ENCODE results near the gene ZBTB46.
A peak's percentile ranks its signal among the peaks of the same experiment; 100 is the strongest.
"Not testable (repeated sequence)": the region's sequence is repeated elsewhere in the genome, so short reads cannot be mapped to it uniquely, and the experiment has no call there.

Gene ZBTB46

DNA sequence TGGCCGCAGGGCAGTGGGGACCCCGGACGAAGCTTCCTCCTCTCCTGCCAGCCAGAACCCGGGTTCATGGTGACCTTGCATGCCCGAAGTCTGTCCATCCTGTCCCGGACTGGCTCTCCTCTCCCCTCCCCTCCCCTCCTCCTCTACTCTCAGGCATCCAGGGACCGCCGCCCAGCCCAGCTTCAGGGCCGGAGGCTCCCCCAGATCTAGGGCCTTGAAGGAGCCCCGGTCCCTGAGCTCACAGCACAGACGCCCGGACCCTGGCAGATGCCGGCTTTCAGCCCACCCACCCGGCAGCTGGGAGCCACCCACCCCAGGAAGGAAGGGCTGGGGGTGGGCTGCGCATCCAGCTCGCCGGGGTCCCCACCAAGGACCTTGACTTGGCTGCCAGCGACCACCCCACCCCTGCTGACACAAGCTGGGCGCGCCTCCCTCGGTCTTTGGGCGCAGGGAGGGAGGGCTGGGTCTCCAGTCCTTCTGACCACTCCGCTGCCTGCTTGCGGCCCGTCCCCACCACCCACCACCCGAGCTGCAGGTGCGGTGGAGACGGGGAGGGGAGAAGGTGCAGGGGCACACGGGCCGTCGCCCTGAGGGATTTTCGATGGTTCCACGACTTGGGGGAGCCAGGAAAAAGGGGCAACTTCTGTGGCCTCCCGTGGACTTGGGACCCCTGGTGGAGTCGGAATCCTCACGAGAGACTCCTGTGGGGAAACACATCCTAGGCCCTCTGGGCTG is 24.5 kb upstream of the ZBTB46 start:
- no peak overlapping the region for H3K9ac ChIP-seq (ENCODE audit: low read length)
- peaks cover 55% of the 10 kb centered on the region for H3K27me3 ChIP-seq (ENCODE audit: control insufficient read depth, insufficient read depth, low read length)
- no peak overlapping the region for H3K4me3 ChIP-seq (ENCODE audit: low read length)
- peaks cover 31% of the 10 kb centered on the region for H3K4me1 ChIP-seq (ENCODE audit: control insufficient read depth, insufficient read depth, low read length)
- no peaks in the 10 kb centered on the region for H3K9me3 ChIP-seq (ENCODE audit: control insufficient read depth, low read length)
- no peaks in the 10 kb centered on the region for H3K36me3 ChIP-seq (ENCODE audit: control insufficient read depth, insufficient read depth, low read length)

DNA sequence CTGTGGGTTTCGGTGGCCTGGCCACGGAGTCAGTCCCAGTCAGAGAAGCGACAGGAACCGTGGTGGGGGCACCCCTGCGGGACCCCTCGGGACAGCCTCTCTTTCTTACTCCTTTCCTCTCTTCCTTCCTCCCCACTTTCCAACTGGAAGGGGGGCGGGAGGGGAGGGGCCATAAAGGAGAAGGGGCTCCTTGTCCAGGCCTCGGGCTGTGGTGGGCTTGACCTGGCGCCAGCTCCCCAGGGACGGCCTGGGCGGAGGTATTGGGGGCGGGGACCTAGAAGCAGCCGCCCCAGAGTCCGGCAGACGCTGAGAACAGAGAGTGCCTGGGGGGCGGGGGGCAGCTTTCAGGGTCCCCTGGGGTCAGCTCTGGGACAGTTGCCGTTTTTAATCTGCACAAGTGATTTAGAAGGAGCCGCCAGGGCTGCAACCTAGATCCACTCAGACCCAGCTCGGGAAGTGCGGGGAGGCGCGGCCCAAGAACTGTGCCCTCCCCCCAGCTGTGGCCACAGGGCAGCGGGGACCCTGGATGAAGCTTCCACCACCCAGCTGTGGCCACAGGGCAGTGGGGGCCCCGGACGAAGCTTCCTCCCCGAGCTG is 23.8 kb upstream of the ZBTB46 start:
- Histone ChIP-seq H3K27me3 (ENCODE audit: control insufficient read depth, insufficient read depth, low read length) (peaks cover 55% of the 10 kb centered on the region), H3K9me3 (ENCODE audit: control insufficient read depth, low read length) (no peaks in the 10 kb centered on the region), H3K9ac (ENCODE audit: low read length) (peak overlapping the region; percentile 9), H3K4me3 (ENCODE audit: low read length) (no peak overlapping the region), H3K4me1 (ENCODE audit: control insufficient read depth, insufficient read depth, low read length) (peaks cover 31% of the 10 kb centered on the region), H3K36me3 (ENCODE audit: control insufficient read depth, insufficient read depth, low read length) (no peaks in the 10 kb centered on the region)

DNA sequence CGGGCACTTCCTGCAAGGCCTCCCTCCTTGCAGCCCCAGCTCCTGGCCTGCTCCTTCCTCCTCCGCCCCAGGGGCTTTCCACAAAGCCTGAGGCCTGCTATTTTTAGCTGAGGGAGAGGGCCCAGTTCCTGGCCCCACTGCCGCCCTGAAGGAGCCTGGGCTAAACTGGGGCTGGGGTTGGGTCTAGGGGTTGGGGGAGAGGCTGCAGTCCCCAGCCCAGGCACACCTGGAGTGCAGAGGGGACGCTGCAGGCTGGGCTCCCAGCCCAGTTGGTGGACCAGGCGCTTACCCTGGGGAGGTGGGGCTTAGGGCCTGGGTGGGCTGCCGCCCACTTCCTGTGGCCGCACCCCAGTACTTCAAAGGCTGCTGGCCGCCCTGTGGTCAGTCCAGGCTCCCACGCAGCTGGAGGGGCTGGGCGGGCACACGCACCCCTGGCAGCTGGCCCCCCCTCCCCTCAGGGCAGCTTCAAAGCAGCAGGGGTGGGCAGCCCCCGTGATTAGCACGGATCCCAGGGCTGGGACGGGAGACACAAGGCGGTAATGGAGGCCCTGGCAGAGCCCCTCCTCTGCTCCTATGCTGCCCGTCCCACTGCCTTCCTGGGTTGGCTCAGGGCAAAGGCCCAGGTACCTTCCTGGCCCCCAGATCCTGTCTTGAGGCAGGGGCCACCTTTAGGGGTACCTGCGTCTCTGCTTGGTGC is 23.2 kb upstream of the ZBTB46 start:
- H3K27me3 ChIP-seq (ENCODE audit: control insufficient read depth, insufficient read depth, low read length) = peaks cover 55% of the 10 kb centered on the region
- H3K36me3 ChIP-seq (ENCODE audit: control insufficient read depth, insufficient read depth, low read length) = no peaks in the 10 kb centered on the region
- H3K9me3 ChIP-seq (ENCODE audit: control insufficient read depth, low read length) = no peaks in the 10 kb centered on the region
- H3K4me3 ChIP-seq (ENCODE audit: low read length) = no peak overlapping the region
- H3K4me1 ChIP-seq (ENCODE audit: control insufficient read depth, insufficient read depth, low read length) = peaks cover 31% of the 10 kb centered on the region
- H3K9ac ChIP-seq (ENCODE audit: low read length) = peak overlapping the region; percentile 9

DNA sequence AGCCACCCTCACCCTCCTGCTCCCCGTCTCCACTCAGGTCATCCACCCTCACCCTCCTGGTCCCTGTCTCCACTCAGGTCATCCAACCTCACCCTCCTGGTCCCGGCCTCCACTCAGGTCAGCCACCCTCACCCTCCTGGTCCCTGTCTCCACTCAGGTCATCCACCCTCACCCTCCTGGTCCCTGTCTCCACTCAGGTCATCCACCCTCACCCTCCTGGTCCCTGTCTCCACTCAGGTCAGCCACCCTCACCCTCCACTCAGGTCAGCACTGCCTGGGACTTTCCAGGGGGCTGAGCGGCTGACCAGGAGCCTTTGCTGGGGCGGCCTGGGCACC is 22.6 kb upstream of the ZBTB46 start:
- H3K4me1 ChIP-seq (ENCODE audit: control insufficient read depth, insufficient read depth, low read length) = peaks cover 27% of the 10 kb centered on the region
- H3K36me3 ChIP-seq (ENCODE audit: control insufficient read depth, insufficient read depth, low read length); H3K4me3 ChIP-seq (ENCODE audit: low read length); H3K9me3 ChIP-seq (ENCODE audit: control insufficient read depth, low read length): not testable (repeated sequence)
- H3K9ac ChIP-seq (ENCODE audit: low read length) = peak overlapping the region; percentile 9
- H3K27me3 ChIP-seq (ENCODE audit: control insufficient read depth, insufficient read depth, low read length) = peaks cover 51% of the 10 kb centered on the region

DNA sequence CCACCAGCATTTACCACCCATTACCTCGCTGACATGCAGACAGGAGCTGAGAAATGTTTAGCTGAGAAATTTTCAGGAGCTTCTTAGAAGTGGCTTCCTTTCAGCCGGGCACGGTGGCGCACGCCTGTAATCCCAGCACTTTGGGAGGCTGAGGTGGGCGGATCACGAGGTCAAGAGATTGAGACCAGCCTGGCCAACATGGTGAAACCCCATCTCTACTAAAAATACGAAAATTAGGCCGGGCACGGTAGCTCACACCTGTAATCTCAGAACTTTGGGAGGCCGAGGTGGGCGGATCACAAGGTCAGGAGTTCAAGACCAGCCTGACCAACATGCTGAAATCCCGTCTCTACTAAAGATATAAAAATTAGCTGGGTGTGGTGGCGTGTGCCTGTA is 20.5 kb upstream of the ZBTB46 start:
- not testable (repeated sequence) for H3K9ac ChIP-seq (ENCODE audit: low read length); H3K36me3 ChIP-seq (ENCODE audit: control insufficient read depth, insufficient read depth, low read length); H3K4me3 ChIP-seq (ENCODE audit: low read length); H3K9me3 ChIP-seq (ENCODE audit: control insufficient read depth, low read length)
- peaks cover 15% of the 10 kb centered on the region for H3K4me1 ChIP-seq (ENCODE audit: control insufficient read depth, insufficient read depth, low read length)
- peaks cover 51% of the 10 kb centered on the region for H3K27me3 ChIP-seq (ENCODE audit: control insufficient read depth, insufficient read depth, low read length)

DNA sequence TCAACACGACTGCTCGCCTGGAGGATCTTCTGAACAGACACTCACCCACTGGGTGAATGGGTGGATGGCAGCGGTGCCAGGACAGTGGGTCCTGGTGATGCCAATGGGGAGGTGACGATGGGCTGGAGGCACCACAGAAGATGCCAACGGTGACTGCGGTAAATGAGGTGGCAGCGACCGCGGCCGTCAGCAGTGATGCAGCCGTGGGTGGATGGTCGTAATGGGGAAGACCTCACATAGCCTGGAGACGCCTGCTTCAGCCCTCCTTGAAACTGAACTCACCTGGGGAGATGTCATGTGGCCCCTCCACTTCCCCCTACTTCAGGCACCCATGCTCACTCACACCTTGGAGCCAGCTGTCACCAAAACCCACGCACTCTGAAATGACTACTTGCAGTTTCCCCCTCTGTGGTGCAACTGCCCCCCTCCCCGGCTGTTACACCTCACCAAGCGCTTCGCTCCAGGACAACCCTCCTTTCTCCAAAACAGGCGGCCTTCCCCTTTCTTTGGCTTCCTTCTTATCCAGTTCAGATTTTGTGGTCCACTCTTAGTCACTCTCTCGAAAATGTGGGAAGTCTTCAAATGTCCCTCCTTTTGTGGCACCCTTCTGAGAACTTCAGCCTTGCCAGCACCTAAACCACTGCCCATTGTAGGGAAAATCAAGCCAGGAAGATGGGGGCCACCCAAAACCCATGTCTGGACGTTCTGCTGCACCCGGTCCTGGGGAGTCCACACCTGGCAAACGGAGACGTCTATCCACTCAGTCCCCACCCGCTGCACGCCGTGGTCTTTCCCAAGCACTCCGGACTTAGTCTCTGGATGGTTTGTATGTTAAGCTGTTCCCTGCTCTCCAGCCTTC is 19.9 kb upstream of the ZBTB46 start:
- Histone ChIP-seq H3K27me3 (ENCODE audit: control insufficient read depth, insufficient read depth, low read length) (peaks cover 51% of the 10 kb centered on the region), H3K36me3 (ENCODE audit: control insufficient read depth, insufficient read depth, low read length) (no peaks in the 10 kb centered on the region), H3K4me3 (ENCODE audit: low read length) (no peak overlapping the region), H3K4me1 (ENCODE audit: control insufficient read depth, insufficient read depth, low read length) (peaks cover 15% of the 10 kb centered on the region), H3K9me3 (ENCODE audit: control insufficient read depth, low read length) (no peaks in the 10 kb centered on the region), H3K9ac (ENCODE audit: low read length) (no peak overlapping the region)

DNA sequence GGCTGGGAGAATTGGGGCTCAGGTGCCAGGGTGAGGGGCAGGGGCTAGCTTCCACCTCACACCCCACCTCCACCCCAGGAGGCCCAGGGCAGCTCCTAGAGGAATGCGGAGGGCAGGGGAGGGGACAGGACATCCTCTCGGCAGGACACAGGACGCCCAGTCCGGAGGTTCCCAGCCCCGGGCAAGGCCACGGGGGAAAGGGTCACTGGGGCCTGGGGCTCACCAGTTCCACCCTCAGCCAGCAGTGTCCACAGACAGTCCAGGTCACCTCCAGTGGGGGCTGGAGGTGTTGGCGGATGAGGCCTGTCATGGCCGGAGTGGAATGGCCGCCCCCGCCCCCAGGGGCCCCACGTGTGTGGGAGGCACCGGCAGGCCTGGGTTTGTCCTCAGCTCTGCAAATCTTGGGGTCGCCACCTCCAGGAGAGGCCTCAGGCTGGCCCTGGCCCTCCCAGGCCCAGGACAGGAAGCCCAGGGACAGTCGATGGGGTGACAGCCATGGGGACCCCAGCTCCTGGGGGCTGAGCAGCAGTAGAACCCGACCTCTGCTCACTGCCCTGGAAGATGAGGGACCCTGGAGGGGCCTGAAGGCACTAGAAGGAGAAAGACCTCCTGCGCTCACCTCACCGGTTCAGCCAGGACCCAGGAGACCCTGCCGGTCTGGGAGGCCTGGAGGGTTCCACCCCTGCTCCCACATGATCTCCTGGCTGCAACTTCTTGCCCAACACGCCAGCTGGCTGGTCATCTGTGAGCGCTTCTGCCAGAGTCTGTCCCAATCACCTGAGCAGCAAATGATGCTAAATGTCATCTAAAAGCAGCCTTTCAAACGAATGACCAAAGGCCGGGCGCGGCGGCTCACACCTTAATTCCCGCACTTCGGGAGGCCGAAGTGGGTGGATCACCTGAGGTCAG is 17.2 kb upstream of the ZBTB46 start:
- H3K36me3 ChIP-seq (ENCODE audit: control insufficient read depth, insufficient read depth, low read length) = no peaks in the 10 kb centered on the region
- peaks cover 46% of the 10 kb centered on the region for H3K27me3 ChIP-seq (ENCODE audit: control insufficient read depth, insufficient read depth, low read length)
- no peaks in the 10 kb centered on the region for H3K4me1 ChIP-seq (ENCODE audit: control insufficient read depth, insufficient read depth, low read length)
- no peaks in the 10 kb centered on the region for H3K9me3 ChIP-seq (ENCODE audit: control insufficient read depth, low read length)
- H3K9ac ChIP-seq (ENCODE audit: low read length) = no peak overlapping the region
- H3K4me3 ChIP-seq (ENCODE audit: low read length) = no peak overlapping the region

DNA sequence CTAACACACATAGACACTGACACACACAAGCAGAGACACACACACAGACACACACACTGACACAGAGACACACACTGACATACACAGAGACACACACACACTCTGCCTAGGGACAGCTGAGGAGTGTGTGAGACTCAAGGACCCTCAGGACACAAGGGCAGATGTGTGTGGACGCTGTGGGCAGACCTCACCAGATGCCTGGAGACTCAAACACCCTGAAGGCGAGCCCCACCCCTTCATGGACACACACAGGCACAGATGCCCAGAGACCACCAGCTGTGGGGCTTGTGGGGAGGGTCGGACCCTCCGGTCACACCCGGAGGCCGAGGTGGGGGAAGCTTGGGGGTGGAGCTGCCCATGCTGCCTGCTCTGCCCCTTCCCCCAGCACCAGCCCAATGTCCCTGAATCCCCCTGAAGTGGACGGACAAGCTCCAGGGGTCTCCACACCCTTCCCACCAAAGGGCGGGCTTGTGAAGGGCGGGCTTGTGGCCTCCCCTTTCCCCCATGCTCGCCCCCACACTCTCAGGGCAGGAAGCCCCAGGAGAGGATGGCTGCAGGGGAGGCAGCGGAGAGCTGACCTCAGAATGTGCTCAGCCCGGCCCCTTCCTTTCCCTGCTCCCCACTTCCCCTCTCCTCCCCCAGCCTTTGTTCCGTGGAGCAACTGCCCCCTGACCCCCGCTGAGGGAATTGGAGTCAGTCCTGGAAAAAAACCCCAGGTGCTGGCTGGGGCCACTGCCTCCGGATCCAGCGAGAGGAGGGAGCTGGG is 16.4 kb upstream of the ZBTB46 start:
- Histone ChIP-seq H3K4me1 (ENCODE audit: control insufficient read depth, insufficient read depth, low read length) (no peaks in the 10 kb centered on the region), H3K36me3 (ENCODE audit: control insufficient read depth, insufficient read depth, low read length) (no peaks in the 10 kb centered on the region), H3K27me3 (ENCODE audit: control insufficient read depth, insufficient read depth, low read length) (peaks cover 47% of the 10 kb centered on the region), H3K9ac (ENCODE audit: low read length) (no peak overlapping the region), H3K4me3 (ENCODE audit: low read length) (no peak overlapping the region), H3K9me3 (ENCODE audit: control insufficient read depth, low read length) (no peaks in the 10 kb centered on the region)

DNA sequence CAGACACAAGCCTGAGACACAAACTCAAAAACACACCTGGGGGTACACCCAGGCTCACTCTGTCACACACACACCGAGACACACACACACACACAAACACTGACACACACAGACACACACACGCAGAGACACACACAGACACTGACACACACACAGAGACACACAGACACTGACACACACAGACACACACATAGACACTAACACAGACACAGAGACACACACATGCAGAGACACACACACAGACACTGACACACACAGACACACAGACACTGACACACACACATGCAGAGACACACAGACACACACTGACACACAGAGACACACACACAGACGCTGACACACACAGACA is 15.8 kb upstream of the ZBTB46 start:
- Histone ChIP-seq H3K9ac (ENCODE audit: low read length) (no peak overlapping the region), H3K4me3 (ENCODE audit: low read length) (no peak overlapping the region)

DNA sequence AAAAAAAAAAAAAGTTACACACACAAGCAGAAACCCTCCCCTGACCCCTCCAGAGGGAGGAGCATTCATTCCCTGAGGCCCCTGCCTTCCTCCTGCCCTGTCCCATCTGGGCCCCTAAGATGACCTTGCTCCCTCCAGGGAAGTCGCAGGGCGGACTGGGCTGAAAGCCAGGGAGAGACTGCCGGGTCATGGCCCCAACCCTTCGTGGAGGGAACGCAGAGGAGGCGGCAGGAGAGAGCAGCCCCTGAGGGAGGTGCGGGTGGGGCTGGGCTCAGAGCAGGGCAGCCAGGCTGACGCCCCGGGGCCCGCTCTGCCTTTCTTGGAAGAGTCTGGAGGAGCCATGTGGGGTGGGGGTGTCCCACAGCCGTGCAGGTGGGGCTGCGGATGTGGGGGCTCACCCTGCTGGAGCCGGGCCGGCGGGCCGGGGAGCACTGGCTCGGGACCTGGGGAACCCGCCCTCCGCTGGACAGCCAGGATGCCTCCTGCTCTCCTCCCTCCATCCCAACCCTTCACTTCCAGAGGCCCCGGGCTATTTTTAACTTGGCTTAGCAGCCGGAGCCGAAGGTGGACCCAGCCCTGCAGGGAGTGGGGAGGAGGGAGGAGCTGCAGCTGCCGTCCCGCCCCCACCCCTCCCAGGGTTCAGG is 15.2 kb upstream of the ZBTB46 start:
- peaks cover 50% of the 10 kb centered on the region for H3K27me3 ChIP-seq (ENCODE audit: control insufficient read depth, insufficient read depth, low read length)
- H3K9ac ChIP-seq (ENCODE audit: low read length) = no peak overlapping the region

More for the DNA sequence above, 15.8 kb upstream of the ZBTB46 start:
- H3K4me1 ChIP-seq (ENCODE audit: control insufficient read depth, insufficient read depth, low read length) = no peaks in the 10 kb centered on the region
- no peaks in the 10 kb centered on the region for H3K36me3 ChIP-seq (ENCODE audit: control insufficient read depth, insufficient read depth, low read length)
- H3K27me3 ChIP-seq (ENCODE audit: control insufficient read depth, insufficient read depth, low read length) = peaks cover 50% of the 10 kb centered on the region
- H3K9me3 ChIP-seq (ENCODE audit: control insufficient read depth, low read length) = no peaks in the 10 kb centered on the region

More for the DNA sequence above, 15.2 kb upstream of the ZBTB46 start:
- Histone ChIP-seq H3K36me3 (ENCODE audit: control insufficient read depth, insufficient read depth, low read length) (no peaks in the 10 kb centered on the region), H3K4me3 (ENCODE audit: low read length) (no peak overlapping the region), H3K4me1 (ENCODE audit: control insufficient read depth, insufficient read depth, low read length) (no peaks in the 10 kb centered on the region), H3K9me3 (ENCODE audit: control insufficient read depth, low read length) (no peaks in the 10 kb centered on the region)

Measured in mucosa of stomach (tissue), 1 donor.